Endodermal cell (in vitro differentiated cells): ENCODE results near the gene RIPPLY3. TPM values are rescaled to one million over a fixed set of nuclear protein-coding genes. Genes with fewer than 3 reads are reported as not detected.

Source experiments
- DNase-seq: peaks from one replicate; pipeline ENCODE4 v3.0.0-alpha.2; 2017
- H3K27ac ChIP-seq: 2 replicates; pipeline ENCODE4 v1.5.1; 2013; ENCODE audit warnings: mild to moderate bottlenecking, low read depth, low read length, moderate library complexity
- H3K27me3 ChIP-seq: 2 replicates; pipeline ENCODE4 v1.6.1; 2013; ENCODE audit warnings: mild to moderate bottlenecking, low read length, moderate library complexity; ENCODE audit not compliant: insufficient read depth, control insufficient read depth, poor library complexity, severe bottlenecking
- H3K36me3 ChIP-seq: 2 replicates; pipeline ENCODE4 v1.7.0; 2013; ENCODE audit warnings: mild to moderate bottlenecking, low read length, moderate library complexity; ENCODE audit not compliant: control insufficient read depth, insufficient read depth
- H3K4me1 ChIP-seq: one replicate; pipeline ENCODE4 v1.7.0; 2013; ENCODE audit warnings: low read length; ENCODE audit not compliant: control insufficient read depth, insufficient read depth
- H3K4me3 ChIP-seq: 2 replicates; pipeline ENCODE4 v1.5.1; 2013; ENCODE audit warnings: mild to moderate bottlenecking, low read length, moderate library complexity
- H3K9ac ChIP-seq: 2 replicates; pipeline ENCODE4 v1.6.1; 2013; ENCODE audit warnings: mild to moderate bottlenecking, low read length, moderate library complexity; ENCODE audit not compliant: poor library complexity, severe bottlenecking; ENCODE audit errors: extremely low read depth
- H3K9me3 ChIP-seq: 2 replicates; pipeline ENCODE4 v1.6.1; 2013; ENCODE audit warnings: mild to moderate bottlenecking, low read length, moderate library complexity; ENCODE audit not compliant: control insufficient read depth
- H3K27ac Mint-ChIP-seq: 2 replicates; pipeline ENCODE4 v1.8.0; 2020; ENCODE audit warnings: mixed read lengths
- H3K27me3 Mint-ChIP-seq: 2 replicates; pipeline ENCODE4 v1.8.0; 2021; ENCODE audit warnings: mild to moderate bottlenecking, mixed read lengths; ENCODE audit not compliant: insufficient read depth
- H3K36me3 Mint-ChIP-seq: 2 replicates; pipeline ENCODE4 v1.8.0; 2020; ENCODE audit warnings: low read depth, mixed read lengths
- H3K4me1 Mint-ChIP-seq: 2 replicates; pipeline ENCODE4 v1.8.0; 2020; ENCODE audit warnings: mixed read lengths
- H3K4me3 Mint-ChIP-seq: 2 replicates; pipeline ENCODE4 v1.8.0; 2020; ENCODE audit warnings: mild to moderate bottlenecking, moderate library complexity, mixed read lengths
- H3K9me3 Mint-ChIP-seq: 2 replicates; pipeline ENCODE4 v1.8.0; 2020; ENCODE audit warnings: mild to moderate bottlenecking, mixed read lengths
- WGBS, 2 experiments: methylation state at CpG; one replicate each; pipeline versions ENCODE4 v1.1.5 to v1.1.7; 2013; ENCODE audit warnings: missing lambda C conversion rate in 2 of 2, mixed read lengths in 1 of 2; ENCODE audit not compliant: insufficient coverage in 1 of 2, insufficient read length in 1 of 2; 5-methylcytosine and 5-hydroxymethylcytosine counted together
- long read RNA-seq, 4 experiments: library from polyadenylated mRNA in 2 of 4; library from RNA in 1 of 4; library from capped mRNA in 1 of 4; stranded (forward) in 3 of 4; unstranded in 1 of 4; transcript quantifications; one replicate each; pipeline ENCODE4 v2.0.0, GENCODE V29; 2020 to 2021; ENCODE audit warnings: inconsistent platforms in 1 of 4
- polyA plus RNA-seq, 2 experiments: library from polyadenylated mRNA; stranded (reverse); fragments of 50-300 nt; gene quantifications; one replicate each; pipeline ENCODE4 v1.2.3, GENCODE V29; 2013
- total RNA-seq, 2 donors: library from RNA; stranded (reverse); fragmentation: NEBNext Ultra II Directional in 1 of 2; extraction: Animal tissue kit (Norgen Biotek cat#: 25700) in 1 of 2; gene quantifications; 2 replicates in 1 of 2; 3 replicates in 1 of 2; pipeline ENCODE4 v1.2.1, GENCODE V29; 2021
- TF ChIP-seq, protein P1 (sequence below): fragments of 200-600 bp; sonication (generic); conservative IDR thresholded peaks from 2 replicates; pipeline ENCODE4 v1.5.0; 2021; ENCODE audit warnings: antibody characterized with exemption, mild to moderate bottlenecking

RIPPLY3 gene, protein sequence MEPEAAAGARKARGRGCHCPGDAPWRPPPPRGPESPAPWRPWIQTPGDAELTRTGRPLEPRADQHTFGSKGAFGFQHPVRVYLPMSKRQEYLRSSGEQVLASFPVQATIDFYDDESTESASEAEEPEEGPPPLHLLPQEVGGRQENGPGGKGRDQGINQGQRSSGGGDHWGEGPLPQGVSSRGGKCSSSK
- 10 to 100 TPM; 15.6 to 28.0 TPM for total RNA-seq
- polyA plus RNA-seq (2013, experiment 1 of 2), result 10.3 TPM
- 11.4 TPM for polyA plus RNA-seq (2013, experiment 2 of 2)
- long read RNA-seq, experiment 1, partial matches to known transcripts, result 0 of 18 reads
- long read RNA-seq, experiment 1, other reads (novel, unspliced or antisense), result 17 of 18 reads
- long read RNA-seq, experiment 2, transcript RIPPLY3-201 (4 exons, 2,235 nt), result major isoform, 43 of 57 reads
- long read RNA-seq, experiment 2, partial matches to known transcripts, result 1 of 57 reads
- long read RNA-seq, experiment 2, other reads (novel, unspliced or antisense), result 9 of 57 reads
- long read RNA-seq, experiment 3, partial matches to known transcripts, result 0 of 3 reads
- long read RNA-seq, experiment 3, other reads (novel, unspliced or antisense), result 0 of 3 reads
- long read RNA-seq, experiment 4, transcript RIPPLY3-202 (4 exons, 2,005 nt), result major isoform, 12 of 22 reads
- long read RNA-seq, experiment 4, partial matches to known transcripts, result 0 of 22 reads
- long read RNA-seq, experiment 4, other reads (novel, unspliced or antisense), result 10 of 22 reads

DNA sequence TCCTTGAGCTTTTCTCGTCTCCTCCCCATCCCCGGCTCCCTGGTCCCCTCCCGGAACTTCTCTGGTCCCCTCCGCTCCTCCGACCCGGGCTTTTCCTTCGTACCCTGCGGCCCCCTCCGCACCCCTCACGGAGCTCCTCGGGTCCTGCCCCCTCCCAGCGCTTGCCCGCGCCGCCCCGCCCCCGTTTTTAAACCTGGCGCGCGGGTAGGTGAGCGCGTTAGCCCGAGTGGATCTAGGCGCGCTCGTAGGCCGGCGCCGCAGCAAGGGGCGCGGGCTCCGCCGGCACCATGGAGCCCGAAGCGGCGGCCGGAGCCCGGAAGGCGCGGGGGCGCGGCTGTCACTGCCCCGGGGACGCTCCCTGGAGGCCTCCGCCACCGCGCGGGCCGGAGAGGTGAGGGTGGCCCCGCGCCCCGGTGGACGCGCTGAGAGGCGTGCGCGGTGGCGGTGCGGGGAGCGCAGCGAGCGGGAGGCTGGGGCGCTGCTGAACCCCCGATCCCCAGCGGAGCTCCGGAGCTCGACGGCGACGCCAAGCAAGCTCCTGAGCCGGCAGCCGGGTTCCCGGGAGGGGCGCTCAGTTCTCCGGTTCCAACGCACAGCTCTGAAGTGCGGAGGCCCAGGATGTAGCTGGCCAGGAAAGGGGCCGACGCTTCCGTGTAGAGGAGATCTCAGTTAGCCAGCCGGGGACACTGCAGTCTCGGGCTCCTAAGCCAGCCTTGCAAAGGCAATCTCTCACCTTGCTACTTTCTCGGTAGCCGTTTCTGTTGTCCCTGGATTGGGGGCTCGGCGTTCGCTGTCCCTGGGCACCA is at the start of gene RIPPLY3:
TSS of gene RIPPLY3 (plus strand) at position 217 of the 806 bp plus-strand sequence. CDS start at position 288, 71 bp downstream.
- peaks cover 13% of the 10 kb centered on the region for H3K4me1 Mint-ChIP-seq
- H3K27me3 ChIP-seq, result peaks cover 18% of the 10 kb centered on the region
- H3K4me3 ChIP-seq, result peak within 1 kb of the TSS; percentile 80
- no peaks in the 10 kb centered on the region for H3K36me3 Mint-ChIP-seq
- H3K9me3 ChIP-seq, result no peaks in the 10 kb centered on the region
- H3K27me3 Mint-ChIP-seq, result peaks cover 53% of the 10 kb centered on the region
- no peaks in the 10 kb centered on the region for H3K4me1 ChIP-seq
- peak; percentile 82 for DNase-seq
- H3K9me3 Mint-ChIP-seq, result no peaks in the 10 kb centered on the region
- H3K36me3 ChIP-seq, result peaks cover 6% of the 10 kb centered on the region
- H3K27ac Mint-ChIP-seq, result no peak within 1 kb of the TSS
- peak within 1 kb of the TSS; percentile 63 for H3K4me3 Mint-ChIP-seq
- no peak within 1 kb of the TSS for H3K9ac ChIP-seq
- 4% methylated on average over 30 to 87 of the region's 87 CpGs for WGBS, 2 experiments
- TF ChIP-seq, protein P1, sequence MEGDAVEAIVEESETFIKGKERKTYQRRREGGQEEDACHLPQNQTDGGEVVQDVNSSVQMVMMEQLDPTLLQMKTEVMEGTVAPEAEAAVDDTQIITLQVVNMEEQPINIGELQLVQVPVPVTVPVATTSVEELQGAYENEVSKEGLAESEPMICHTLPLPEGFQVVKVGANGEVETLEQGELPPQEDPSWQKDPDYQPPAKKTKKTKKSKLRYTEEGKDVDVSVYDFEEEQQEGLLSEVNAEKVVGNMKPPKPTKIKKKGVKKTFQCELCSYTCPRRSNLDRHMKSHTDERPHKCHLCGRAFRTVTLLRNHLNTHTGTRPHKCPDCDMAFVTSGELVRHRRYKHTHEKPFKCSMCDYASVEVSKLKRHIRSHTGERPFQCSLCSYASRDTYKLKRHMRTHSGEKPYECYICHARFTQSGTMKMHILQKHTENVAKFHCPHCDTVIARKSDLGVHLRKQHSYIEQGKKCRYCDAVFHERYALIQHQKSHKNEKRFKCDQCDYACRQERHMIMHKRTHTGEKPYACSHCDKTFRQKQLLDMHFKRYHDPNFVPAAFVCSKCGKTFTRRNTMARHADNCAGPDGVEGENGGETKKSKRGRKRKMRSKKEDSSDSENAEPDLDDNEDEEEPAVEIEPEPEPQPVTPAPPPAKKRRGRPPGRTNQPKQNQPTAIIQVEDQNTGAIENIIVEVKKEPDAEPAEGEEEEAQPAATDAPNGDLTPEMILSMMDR, result no peak
- no peak within 1 kb of the TSS for H3K27ac ChIP-seq

DNA sequence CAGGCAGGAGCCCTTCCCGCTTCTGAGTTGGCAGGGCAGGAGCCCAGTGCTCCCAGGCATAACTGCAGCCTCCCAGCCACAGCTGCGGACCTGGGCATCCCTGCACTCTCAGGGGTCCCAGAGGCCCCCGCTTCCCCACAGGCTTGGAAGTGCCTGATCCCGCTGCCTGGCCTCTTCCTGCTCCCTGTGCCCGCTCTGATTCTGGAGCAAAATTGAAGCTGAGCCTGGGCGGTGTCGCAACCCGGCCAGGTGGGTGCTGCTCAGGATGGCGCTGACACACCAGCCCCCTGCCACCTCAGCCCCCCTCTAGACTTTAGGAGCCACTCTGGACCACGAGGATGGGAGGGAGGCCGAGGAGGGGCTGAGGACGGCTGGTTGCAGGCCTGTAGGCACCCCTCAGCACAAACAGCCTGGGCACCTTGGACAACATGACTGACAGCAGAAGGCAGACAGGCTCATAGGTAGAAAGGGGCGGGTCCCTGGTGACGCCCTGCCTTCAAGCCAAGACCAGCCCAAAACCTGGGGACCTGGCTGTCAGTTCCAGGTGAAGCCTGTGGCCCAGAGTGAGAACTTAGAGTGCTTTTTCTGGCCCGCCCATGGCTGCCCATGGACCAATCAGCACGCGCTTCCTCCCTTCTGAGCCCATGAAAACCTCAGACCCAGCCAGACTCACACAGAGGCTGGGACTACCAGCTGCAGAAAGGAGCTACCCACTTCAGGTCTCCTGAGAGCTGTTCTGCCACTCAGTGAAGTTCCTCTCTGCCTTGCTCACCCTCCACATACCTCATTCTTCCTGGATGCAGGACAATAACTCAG is 47.3 kb upstream of the RIPPLY3 start:
- Mint-ChIP-seq H3K27ac (no peak overlapping the region), H3K9me3 (no peaks in the 10 kb centered on the region), H3K4me3 (no peak overlapping the region), H3K36me3 (peaks cover 28% of the 10 kb centered on the region), H3K27me3 (no peaks in the 10 kb centered on the region), H3K4me1 (peaks cover 8% of the 10 kb centered on the region)
- Histone ChIP-seq H3K27ac (no peak overlapping the region), H3K9ac (no peak overlapping the region), H3K4me3 (no peak overlapping the region), H3K27me3 (no peaks in the 10 kb centered on the region), H3K9me3 (peaks cover 3% of the 10 kb centered on the region), H3K4me1 (no peaks in the 10 kb centered on the region), H3K36me3 (peaks cover 20% of the 10 kb centered on the region)
- peak; percentile 93 for DNase-seq
- 90 to 93% methylated on average over 11 to 17 of the region's 17 CpGs for WGBS, 2 experiments
- TF ChIP-seq, protein P1, result no peak
